Liver (tissue), 3 donors: ENCODE data around the gene SORBS2.

Source experiments
- ATF3 ChIP-seq: IDR thresholded peaks from 2 replicates; pipeline ENCODE4 v1.6.1; 2016; ENCODE audit warnings: antibody characterized with exemption
- CTCF ChIP-seq: fragments of 150-350 bp; IDR thresholded peaks from 2 replicates; pipeline ENCODE4 v1.5.1; 2017; ENCODE audit warnings: improper control_type of control experiment, low read depth, low read length; ENCODE audit not compliant: missing input control
- EGR1 ChIP-seq, 2 donors: IDR thresholded peaks; 2 replicates each; pipeline ENCODE4 v1.6.1; 2016 to 2018; ENCODE audit warnings: antibody characterized with exemption in 2 of 2, low read depth in 2 of 2
- MAX ChIP-seq: IDR thresholded peaks from 2 replicates; pipeline ENCODE4 v1.6.1; 2016; ENCODE audit warnings: antibody characterized with exemption
- RAD21 ChIP-seq, 2 donors: IDR thresholded peaks; 2 replicates each; pipeline ENCODE4 v1.6.1; 2016; ENCODE audit warnings: antibody characterized with exemption in 2 of 2, mild to moderate bottlenecking in 2 of 2
- TAF1 ChIP-seq: conservative IDR thresholded peaks from 2 replicates; pipeline ENCODE4 v1.6.1; 2016; ENCODE audit warnings: antibody characterized with exemption, mild to moderate bottlenecking
- donor health status: healthy.
- donor health status: healthy.

- TF ChIP-seq MAX (no peak), CTCF (no peak), EGR1 (IDR thresholded peaks at IDR 0.05; ENCODE audit: low read depth in 2 of 2) (no peak), RAD21 (IDR thresholded peaks at IDR 0.05) (no peak), TAF1 (no peak), ATF3 (no peak)
Measured at GRCh38 chr4:185700048-185700447, 111.9 kb downstream of the SORBS2 start.
